Hematopoietic multipotent progenitor cell treated with erythropoietin and hydrocortisone succinate and interleukin-3 and kit ligand, for 17 days (in vitro differentiated cells): Measurements from ENCODE around the gene RHBDF2.

ENCODE experiments used
- DNase-seq: peaks from one replicate; pipeline ENCODE4 v3.0.0-alpha.2; 2015; ENCODE audit warnings: low spot score

Gene RHBDF2

GRCh38 chr17:76437467-76438402 is 63.5 kb downstream of the RHBDF2 start:
- DNase-seq: no peak

GRCh38 chr17:76435751-76436150 is 65.5 kb downstream of the RHBDF2 start:
- no peak for DNase-seq

GRCh38 chr17:76434870-76435269 is 66.4 kb downstream of the RHBDF2 start:
- no peak for DNase-seq

GRCh38 chr17:76433693-76434092 is 67.5 kb downstream of the RHBDF2 start:
- DNase-seq: no peak

GRCh38 chr17:76432712-76433336 is 68.4 kb downstream of the RHBDF2 start:
- DNase-seq: peak; percentile 38

- no peak for DNase-seq
Measured at GRCh38 chr17:76432004-76432403, 69.2 kb downstream of the RHBDF2 start.

GRCh38 chr17:76431509-76431908 is 69.7 kb downstream of the RHBDF2 start:
- DNase-seq: no peak

GRCh38 chr17:76428511-76428910 is 72.7 kb downstream of the RHBDF2 start:
- DNase-seq: no peak

GRCh38 chr17:76427501-76428231 is 73.6 kb downstream of the RHBDF2 start:
- no peak for DNase-seq

GRCh38 chr17:76426853-76427252 is 74.4 kb downstream of the RHBDF2 start:
- DNase-seq: no peak

- no peak for DNase-seq
Measured at GRCh38 chr17:76422860-76423259, 78.4 kb downstream of the RHBDF2 start.

GRCh38 chr17:76422406-76422805 is 78.8 kb downstream of the RHBDF2 start:
- no peak for DNase-seq

GRCh38 chr17:76421044-76421407 is 80.2 kb downstream of the RHBDF2 start:
- DNase-seq: no peak
